GM13977 (cell line): ENCODE data around the gene SARNP.

Experiments
- DNase-seq: peaks from one replicate; pipeline ENCODE4 v3.0.0; 2012; ENCODE audit warnings: low spot score
- CTCF ChIP-seq: IDR thresholded peaks from 2 replicates; pipeline ENCODE4 v1.5.1; 2012; ENCODE audit warnings: mild to moderate bottlenecking, control low read depth; ENCODE audit not compliant: insufficient read depth; ENCODE audit errors: extremely low read depth, missing control alignments
- in situ Hi-C: fragments of 300-500 bp; cut with MboI; formaldehyde crosslinking; loops from one replicate; pipeline ENCODE4 v1.12.0; 2022; ENCODE audit warnings: low sequenced_read_pairs, low pct_unique_long_range_greater_than_20kb, mixed read lengths, inconsistent platforms; ENCODE audit not compliant: unreplicated experiment

Gene SARNP

DNA sequence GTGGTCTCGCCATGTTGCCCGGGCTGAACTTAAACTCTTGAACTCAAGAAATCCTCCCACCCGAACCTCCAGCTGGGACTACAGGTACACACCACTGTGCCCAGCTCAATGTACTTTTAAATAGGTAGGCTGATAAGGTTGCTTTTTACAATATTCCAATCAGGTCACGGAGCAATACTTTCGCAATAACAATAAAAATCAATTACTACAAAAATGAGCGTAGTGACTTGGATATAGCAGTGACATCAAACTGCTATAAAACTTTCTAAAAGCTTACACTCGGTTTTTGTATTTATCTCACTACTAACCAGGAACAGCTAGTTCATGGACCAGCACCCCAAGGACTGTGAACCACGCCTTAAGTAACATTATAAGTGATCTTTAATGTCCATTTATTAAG lies 10.5 kb downstream of the SARNP start:
- DNase-seq = no peak
- in situ Hi-C loops = no loop called here
- TF ChIP-seq CTCF = no peak

- no peak for TF ChIP-seq CTCF
- no peak for DNase-seq
- in situ Hi-C loops = no loop called here
Measured at GRCh38 chr12:55797550-55797949, 20.0 kb downstream of the SARNP start.

GRCh38 chr12:55797068-55797467 lies 20.5 kb downstream of the SARNP start:
- DNase-seq = no peak
- in situ Hi-C loops = no loop called here
- TF ChIP-seq CTCF = peak; percentile 35

DNA sequence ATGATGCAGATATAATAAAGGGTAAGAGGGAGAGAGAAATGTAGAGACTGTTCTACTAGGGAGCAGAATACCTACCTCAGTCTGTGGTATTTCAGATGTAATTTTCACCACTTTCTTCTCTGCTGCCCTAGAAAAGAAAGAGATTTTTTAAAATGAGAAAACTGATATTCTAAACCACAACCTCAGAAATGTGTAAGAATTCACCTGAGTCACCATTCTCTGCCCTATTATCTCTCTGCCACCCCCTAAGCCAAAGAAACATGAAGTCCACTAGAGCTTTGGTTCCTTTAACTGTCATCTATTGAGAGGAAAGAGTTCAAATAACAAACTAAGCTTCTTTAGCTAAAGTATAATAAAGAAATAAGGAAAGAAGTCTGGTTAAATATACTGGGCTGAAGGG lies 21.6 kb downstream of the SARNP start:
- in situ Hi-C loops = no loop called here
- no peak for DNase-seq
- TF ChIP-seq CTCF = no peak

GRCh38 chr12:55789893-55790292 lies 27.6 kb downstream of the SARNP start:
- no peak for TF ChIP-seq CTCF
- in situ Hi-C loops = no loop called here
- DNase-seq = no peak

DNA sequence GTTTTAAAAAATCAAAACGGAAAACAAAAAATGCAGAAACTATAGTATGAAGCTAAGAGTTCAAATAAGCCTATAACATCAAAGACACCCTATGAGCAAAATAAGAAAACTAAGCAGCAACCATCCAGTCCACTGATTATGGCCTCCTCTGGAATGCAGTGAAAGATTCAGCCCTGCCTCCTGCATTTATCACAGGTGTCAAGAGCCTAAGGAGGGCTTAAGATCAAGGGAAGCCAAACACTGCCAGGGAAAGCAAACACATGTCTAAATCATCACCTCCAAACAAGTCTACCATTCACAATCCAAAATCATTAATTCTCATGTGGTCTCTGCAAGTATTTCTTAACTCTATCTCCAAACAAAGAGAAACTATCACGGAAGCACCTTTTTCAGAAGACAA lies 28.4 kb downstream of the SARNP start:
- in situ Hi-C loops = no loop called here
- no peak for TF ChIP-seq CTCF
- DNase-seq = no peak

GRCh38 chr12:55788546-55788945 lies 29.0 kb downstream of the SARNP start:
- in situ Hi-C loops = no loop called here
- TF ChIP-seq CTCF = no peak
- no peak for DNase-seq
